GM18507 (cell line): Measurements from ENCODE around the gene SH3BP4.

Source experiments
- DNase-seq: peaks from one replicate; pipeline ENCODE4 v3.0.0; 2011; ENCODE audit warnings: low read depth; ENCODE audit not compliant: insufficient read length; ENCODE audit errors: extremely low spot score
- FAIRE-seq: peaks from 2 replicates; lab custom pipeline; 2011; peaks lifted over from hg19 to GRCh38; lab: Jason Lieb, UNC

The SH3BP4 gene

DNA sequence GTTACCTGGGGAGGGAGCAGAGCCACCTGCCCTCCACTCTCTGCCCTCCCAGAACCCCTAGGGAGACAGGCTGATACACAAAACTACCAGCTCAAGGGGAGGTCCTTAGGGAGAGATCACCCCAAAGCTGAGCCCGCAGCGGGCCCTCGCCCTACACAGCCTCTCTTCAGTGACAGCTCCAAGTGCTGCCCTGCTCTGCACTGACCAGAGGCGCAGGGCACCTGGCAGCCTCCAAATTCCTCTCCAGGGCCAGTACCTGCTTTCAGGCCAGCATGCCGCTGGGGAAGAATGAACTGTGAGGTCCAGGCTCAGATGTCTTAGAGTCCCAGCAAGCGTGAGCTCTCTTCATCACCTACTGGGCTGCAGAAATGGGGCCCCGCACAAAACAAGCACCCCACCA lies 11.3 kb upstream of the SH3BP4 start:
- DNase-seq (no peak), FAIRE-seq (no peak)

DNA sequence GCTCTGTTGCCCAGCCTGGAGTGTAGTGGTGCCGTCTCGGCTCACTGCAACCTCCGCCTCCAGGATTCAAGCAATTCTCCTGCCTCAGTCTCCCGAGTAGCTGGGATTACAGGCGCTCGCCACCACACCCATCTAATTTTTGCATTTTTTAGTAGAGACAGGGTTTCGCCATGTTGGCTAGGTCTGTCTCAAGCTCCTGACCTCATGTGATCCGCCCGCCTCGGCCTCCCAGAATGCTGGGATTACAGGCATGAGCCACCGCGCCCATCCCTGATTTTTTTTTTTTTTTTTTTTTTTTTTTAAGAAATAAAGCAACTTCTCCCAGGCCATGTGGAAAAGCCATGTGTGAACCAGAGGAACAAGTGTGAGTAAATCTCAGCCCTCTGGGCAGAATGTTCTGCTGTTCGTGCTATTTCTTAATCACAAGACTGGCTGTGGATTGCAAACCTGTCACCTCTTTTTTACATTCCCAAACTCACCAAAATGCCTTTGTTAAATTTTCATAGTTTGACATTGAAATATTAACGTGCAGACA lies 6.4 kb upstream of the SH3BP4 start:
- no peak for FAIRE-seq
- DNase-seq, result no peak

DNA sequence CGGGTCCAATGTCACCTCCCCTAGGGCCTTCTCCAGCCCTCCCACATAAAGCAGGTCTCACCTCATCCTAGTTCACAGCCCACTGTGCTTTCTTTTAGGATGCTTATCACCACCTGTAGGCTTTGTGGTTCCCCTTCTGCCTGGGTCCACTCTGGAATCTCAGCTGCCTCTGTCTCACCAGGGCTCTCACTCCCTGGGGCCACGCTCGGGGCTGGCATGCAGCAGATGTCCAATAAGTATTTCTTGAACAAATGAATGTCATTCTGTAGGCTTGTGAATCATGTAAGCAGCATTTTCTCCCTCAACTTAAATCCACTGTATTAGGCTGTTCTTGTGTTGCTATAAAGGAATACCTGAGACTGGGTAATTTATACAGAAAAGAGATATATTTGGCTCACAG lies 4.3 kb upstream of the SH3BP4 start:
- DNase-seq (no peak), FAIRE-seq (no peak)

DNA sequence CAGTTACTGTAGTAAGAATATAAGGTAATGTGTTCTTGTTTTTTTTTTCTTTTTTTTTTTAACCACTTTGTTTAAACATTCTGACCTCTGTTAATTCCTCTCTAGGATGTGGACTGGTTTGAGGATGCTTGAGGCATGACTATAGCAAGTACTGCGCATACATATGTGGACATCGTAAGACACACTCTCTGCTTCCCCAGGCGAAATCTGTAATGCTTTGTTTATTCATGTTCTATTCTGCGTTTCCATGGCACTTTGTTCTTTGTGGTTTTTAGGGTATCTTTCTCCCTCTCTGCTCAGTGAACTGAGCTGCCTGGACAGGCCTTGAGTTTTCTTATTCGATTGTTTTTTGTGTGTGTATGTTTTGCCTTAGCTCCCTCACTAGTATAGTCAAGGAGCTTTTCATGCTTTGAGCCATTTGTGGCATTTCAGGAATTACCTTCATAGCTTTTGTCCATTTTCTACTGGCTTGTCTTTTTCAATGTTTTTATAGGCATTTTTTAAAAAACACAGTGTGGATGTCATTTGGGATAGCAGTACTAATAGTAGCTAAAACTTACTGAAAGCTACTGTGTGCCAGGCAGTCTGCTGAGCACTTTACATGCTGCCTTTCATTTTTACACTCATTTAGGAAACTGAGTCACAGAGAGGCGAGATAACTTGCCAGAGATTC lies 1.9 kb upstream of the SH3BP4 start:
- DNase-seq, result no peak

DNA sequence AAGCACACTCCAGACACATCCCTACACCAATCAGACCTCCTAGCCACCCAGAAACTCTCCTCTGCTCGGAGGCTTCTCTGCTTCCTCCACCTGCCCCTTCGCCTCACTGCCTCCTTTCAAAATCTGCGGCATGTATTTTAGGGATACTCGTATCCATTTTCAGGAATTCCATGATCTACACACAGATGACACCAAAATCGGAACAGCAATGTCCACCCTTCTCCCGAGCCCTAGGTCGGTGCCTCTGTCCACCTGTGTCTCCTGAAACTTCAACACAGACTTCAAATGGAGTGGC lies 1.4 kb upstream of the SH3BP4 start:
- no peak for FAIRE-seq

More for the DNA sequence above, 1.9 kb upstream of the SH3BP4 start:
- FAIRE-seq, result no peak

DNA sequence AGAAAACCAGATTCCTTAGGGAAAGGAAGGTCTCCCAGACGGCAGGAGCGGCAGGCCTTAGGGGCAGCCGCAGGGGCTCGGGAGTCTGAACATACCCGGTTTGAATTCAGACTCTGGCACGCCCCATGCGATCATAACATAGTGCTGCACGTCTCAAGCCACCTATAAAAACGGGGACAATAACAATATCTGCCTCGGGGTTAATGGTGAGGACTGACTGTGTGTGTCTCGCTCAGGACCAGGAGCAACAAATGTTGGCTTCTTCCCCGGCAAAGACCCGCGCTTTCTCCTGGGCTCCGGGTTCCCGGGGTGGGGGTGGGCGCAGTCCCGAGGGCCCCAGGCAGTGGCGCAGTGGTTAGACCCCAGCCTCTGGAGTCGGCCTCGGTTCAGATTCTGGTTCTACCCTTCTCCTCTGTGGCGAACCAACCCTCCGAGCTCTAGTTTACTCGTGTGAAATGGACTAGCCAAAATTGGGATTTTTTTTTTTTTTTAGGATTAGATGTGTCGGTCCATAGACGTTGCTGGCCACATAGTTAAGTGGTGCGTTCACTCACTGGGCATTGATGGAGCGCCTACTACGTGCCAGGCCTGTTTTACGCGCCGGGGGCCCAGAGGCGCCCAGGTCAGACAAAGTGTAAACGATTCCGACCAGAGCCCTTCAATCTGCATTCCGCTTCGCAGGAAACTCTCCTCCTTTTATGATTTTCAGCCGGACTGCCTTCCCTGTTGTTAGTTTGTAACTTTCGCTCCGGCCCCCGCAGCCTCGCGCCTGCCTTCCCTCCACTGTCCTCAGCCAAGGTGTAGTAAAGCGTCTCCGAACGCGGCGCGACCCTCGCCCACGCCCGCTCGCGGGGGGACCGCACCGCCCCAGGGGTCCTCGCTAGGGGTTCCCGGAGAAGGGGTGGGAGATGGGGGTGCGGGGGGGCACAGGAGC lies 820 bp upstream of the SH3BP4 start:
- FAIRE-seq (no peak), DNase-seq (no peak)

More for the DNA sequence above, 1.4 kb upstream of the SH3BP4 start:
- DNase-seq, result no peak

DNA sequence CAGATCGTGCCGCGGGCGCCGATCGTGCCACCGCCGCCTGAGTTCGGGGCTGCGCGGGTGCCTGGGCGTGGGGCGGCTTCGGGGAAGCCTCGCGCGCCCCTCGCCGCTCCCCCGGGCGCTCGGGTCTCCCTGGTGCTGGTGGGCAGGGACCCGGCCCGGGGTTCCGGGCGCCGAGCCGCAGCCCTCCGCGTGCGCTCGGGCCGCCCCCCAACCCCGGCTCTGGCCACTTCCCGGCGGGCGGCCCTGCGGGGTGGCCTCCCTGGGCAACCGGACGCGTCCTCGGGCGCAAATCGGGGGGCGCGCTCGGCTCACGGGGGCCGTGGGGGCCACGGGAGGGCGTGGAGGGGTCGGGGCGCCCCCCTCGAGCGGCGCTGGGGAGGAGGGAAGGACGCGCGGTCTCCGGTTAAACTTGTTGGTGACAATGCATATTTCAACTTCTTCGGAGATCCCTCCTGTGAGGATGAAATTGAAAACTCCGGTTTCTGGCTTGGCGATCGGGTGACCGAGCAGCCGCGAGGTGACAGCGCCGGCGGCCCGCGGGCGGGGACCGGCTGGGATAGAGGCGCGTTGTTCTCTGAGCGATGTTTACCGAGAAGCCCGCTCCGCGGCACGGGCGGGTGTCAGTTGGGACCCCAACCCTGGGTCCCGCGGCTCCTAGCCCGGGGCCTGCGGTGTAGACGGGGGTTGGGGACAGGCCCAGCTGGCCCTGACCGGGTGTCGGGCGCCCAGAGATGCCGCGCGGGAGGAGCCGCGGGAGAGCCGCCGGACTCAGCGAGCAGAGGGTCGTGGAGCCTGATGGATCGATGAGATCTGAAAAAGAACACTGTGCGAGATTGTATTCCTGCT lies 676 bp downstream of the SH3BP4 start:
- no peak for FAIRE-seq
- DNase-seq, result no peak

DNA sequence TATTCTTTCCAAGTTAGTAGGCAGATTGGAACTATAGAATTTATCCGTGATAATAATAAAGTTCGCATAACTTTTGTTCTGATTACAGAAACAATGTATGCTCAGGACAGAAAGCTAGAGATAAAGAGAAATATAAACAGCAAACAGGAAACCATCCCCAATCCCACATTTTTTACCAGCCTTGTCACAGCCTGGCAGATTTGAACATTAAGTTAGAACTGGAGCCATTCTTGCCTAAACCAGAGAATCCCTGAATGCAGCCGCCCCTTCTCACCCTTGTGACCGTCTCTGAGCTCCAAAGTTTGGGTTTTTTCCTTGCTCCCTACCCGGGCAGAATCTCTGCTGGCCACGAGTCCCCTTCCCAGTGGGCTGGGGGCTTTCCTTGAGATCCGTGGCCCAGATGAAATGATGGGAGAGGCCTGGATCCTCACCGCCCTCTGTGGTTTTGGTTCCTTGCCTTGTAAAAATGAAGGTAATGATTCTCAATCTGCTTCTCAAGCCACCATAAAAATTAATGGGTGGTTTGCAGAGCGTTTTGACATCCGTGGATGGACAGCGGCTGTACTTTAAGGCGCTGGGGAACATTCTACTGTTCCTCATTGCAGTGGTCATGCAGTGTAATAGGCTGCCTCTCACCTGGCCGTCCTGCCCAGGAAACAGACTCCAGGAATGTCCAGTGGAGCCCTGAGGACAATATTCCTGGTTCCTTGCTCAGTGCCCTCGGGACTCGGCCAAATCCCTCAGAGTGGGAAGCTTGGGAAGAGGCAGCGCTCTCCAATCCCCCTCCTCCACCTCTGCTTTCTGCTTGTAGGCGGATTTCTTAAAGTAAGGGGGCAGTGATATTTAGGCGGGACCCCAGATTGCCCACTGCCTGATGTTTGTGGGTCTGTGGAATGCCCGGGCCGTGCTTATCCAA lies 1.6 kb downstream of the SH3BP4 start:
- no peak for FAIRE-seq
- no peak for DNase-seq

DNA sequence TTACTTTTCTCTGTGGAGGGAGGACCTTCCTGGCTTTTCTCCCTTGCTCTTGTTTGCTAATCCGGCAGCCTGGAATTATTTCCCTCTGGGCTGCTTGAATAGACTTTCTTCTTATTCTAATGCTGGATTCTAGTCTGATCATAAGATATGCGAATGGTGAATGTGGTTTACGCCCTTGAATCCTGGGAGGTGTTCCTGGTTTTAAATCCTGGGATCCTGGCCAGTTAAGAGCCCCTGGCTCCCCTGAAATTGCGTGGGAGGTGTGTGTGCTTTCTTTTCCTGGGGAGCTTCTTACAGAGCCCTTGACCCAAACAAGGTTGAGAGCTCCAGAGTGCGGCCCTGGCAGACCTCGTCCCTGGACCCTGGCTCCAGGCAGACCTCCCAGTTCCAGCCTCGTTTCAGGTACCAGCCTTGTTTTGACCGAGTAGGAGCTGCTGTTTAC lies 2.8 kb downstream of the SH3BP4 start:
- DNase-seq (no peak), FAIRE-seq (no peak)

DNA sequence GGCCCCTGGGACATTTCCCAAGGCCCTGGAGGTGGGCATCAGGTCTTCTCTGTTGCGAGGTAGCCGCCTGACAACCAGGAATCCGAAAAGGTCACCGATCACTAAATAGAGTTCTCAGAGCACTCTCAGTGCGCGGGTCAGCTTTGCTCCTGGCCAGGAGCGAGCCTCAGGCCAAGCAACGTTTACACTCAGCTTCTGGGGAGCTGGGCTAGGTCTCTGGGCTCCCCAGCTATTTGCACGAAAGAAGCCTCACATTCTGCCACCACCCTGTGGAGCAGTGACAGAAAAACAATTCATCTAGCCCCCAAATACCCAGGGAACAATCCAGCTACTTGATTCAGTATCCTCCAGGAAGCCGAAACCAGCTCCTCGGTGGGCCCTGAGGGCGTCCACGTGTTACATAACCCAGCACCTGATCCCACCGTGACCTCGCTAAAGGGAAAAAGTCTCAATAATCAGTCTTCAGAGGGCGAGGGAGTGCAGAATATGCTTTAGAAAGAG lies 3.3 kb downstream of the SH3BP4 start:
- FAIRE-seq, result no peak
- DNase-seq, result no peak

DNA sequence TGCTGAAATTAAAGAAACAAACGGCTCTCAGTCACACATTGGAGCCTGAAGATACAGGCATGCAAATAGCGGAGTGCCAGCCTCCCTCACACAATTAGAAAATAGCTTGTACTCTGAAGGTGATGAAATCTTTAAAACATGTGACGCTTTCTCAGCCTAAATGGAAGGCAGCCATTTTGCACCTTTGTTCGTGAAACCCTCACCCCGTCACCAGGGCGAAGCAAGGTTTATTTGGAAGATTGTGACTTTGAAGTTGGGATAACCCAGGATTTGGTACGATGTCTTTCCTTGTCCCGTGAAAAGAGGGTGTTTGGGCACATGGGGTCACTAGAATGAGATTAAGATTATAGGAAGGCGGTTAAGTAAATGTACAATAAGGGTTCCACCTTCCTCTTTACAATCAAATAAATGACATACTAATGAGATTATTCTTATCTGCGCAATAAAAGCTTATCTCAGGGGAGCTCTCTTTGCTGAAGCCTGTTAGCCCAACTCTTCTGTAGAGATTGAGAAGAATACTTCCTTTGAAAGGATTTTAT lies 4.2 kb downstream of the SH3BP4 start:
- DNase-seq (no peak), FAIRE-seq (no peak)

DNA sequence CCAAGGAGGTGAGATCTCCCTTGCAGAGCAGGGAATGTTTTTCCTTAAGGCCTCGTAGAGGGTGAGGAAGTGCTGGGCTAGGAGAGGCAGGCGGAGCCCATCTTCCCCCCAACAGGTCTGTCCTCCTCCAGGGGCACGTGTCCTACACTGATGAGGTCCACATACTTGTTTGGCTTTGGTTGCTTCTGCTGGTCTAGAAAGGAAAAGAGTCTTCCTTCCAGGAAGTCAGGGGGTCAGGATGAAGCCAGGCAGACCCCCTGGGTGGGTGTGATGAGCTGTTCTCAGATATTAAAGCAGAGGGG lies 6.0 kb downstream of the SH3BP4 start:
- DNase-seq, result no peak
- no peak for FAIRE-seq

DNA sequence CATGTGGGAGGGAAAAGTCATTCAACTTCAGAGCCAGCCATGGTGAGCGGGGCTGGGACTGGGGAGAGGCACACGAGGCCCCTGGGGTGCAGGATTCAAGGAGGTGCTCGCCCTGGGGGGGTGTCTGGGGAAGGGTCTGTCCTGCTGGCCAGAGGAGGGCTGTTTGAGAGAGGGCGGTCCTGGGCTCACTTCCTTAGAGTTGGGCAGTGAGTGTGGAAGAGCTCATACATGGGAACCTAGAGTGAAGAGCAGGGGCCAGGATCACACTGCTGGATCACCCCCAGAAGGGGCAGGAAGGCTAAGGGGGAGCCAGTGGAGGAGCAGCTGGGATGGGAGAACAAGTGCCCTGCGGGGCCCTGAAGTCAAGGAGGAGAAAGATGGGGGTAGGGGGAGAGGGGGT lies 6.5 kb downstream of the SH3BP4 start:
- FAIRE-seq, result no peak
- no peak for DNase-seq

DNA sequence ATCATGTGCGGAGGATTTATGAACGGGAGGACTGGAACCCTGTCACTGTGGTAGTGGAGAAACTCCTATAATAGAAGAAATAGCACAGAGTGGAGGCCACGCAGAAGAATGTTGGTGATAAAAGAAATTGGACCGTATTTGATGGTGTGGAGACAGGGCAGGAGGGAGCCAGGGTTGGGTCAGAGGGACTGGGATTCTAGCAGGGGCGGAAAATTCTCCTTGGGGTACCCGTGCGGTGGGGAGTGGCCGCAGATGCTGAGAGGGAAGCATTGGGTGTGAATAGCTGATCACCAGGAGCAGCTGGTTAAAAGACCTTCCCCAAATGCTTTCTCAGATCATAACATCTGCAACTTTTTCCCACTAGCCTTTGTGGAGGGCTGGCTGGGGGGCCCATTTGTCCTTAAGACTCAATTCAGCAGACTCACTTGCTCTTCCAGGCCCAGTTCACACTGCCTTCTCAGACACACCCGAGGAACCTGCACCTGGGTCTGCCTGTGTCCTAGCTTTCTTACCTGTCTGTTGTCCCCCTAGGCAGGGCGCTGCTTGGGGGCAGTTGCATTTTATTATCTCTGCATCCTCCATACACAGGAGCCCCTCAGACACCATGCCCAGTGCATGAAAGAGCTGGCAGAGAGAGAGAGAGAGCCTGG lies 7.1 kb downstream of the SH3BP4 start:
- FAIRE-seq (no peak), DNase-seq (no peak)

DNA sequence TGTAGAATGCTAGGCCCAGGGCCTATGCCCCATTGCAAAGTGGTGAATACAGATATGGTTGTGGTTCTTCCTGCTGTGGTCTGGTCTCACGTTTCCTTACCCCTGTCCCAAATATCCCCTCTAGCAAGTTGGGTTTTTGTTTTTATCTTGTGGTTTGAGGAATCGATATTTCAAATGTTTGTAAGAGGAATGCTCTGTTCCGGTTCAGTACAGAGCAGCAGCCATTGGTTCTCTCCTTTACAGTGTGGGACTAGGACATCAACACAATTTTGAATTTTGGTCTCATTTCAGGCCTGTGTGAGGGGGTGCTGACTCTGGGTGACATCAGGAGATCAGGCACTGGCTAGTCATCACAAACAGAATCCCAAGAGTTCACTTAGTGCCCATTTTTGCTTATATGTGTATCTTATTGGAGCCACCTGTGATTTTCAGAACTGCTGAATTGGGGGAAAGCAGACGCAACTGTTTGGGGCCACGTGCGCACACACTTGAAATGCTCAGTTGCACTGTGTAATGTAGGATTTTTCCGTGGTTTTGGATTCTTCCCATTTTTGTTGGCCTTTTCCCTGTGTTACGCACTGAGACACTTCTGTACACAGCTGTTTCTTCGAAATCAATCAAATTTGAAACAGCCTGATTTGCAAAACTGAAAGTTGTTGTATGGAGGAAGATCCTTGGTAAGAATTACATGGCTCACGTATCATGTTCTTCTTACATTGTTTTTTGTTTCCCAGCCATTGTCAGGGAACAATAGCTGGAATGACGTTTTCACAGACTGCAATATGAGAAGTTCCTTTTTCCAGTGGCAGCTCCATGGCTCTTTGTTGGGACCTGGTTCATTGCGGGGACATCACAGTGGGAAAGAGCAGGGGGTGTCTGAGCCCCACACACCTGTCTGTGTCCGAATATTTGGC lies 8.6 kb downstream of the SH3BP4 start:
- no peak for FAIRE-seq
- no peak for DNase-seq

DNA sequence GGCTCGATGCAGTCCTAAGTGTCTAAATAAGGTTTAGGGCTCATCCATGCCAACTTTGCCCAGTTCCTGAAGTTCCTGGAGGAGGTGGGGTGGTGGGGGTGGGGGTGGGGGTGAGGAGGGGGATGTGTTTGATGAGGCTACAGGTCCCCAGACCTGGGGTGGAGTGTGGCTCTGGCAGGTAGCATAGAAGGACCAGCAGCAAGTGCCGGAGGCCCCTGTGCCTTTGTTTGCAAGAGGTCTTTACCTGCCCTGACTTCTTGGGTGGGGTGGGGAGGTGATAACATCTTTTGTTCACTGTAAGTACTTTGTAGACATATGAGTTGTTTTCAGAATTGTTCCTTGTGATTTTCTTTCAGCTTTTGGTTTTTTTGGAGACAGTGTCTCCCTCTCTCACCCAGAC lies 10.0 kb downstream of the SH3BP4 start:
- FAIRE-seq (no peak), DNase-seq (no peak)
